GM19043 (cell line): ENCODE data around the gene ATAD3C.
"Not testable (repeated sequence)": the region's sequence is repeated elsewhere in the genome, so short reads cannot be mapped to it uniquely, and the experiment has no call there.

Source experiments
- ATAC-seq: cut with Tn5 transposase; IDR thresholded peaks from one replicate; pipeline ENCODE4 v1.9.1; 2021; ENCODE audit warnings: low read depth; ENCODE audit not compliant: unreplicated experiment

The ATAD3C gene

DNA sequence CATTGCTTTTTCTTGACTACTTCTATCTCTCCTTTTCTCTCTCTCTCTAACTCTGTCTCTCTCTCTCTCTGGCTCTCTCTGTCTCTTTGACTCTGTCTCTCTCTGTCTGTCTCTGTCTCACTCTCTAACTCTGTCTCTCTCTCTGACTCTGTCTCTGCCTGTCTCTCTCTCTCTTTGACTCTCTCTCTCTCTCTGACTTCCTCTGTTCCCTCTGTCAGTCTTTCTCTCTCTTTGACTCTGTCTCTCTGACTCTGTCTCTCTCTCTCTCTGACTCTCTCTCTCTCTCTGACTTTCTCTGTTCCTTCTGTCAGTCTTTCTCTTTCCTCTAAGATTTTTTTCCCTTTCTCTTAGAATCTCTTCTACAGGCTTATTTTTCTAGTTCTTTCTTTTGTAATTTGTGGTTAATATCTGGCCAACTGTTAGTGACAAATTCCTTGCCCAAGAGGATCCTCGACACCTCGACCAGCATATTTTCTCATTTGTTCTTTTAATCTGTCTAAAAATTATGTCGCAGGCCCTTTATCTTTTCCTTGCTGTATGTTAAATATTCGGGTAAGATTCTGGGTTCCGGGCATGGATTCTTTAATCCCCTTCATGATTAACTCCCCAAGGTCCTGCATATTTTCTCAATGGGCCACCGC is at the start of gene ATAD3C:
ATAD3C (plus strand) TSS at position 591 of the 641 bp plus-strand sequence. CDS start 995 bp downstream, outside the sequence.
- ATAC-seq = no peak

DNA sequence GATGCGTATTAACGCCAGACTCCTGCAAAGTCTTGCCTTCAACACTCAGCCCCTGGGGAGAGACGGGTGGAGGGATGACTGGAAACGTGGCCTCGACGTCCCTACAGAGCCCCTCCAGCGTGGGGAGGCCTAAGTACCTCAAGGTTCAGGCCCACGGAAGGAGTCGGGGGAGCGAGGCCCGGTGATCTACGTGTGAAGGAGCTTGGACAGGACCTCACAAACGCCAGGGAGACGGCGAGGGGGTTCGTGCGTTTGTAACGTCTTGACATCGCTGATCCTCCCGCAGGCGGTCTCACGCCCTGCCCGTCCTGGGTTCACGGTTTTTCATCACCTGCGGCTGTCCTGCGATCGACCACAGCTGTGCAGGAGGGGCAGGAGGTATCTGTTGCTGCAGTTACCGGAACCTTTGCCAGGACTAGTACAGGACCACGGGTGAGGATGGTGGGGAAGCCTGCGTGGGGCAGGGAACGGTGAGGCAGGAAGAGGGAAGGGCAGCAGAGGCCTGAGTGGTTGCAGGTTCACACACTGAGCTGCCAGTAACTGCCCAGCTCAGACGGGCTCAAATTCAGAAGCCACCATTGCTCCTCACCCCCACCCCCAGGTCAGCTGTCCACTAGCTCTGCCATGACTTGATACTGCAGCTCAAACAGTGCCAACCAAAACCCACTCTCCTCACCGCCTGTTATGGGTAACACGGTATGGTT is 49.5 kb upstream of the ATAD3C start:
- no peak for ATAC-seq

DNA sequence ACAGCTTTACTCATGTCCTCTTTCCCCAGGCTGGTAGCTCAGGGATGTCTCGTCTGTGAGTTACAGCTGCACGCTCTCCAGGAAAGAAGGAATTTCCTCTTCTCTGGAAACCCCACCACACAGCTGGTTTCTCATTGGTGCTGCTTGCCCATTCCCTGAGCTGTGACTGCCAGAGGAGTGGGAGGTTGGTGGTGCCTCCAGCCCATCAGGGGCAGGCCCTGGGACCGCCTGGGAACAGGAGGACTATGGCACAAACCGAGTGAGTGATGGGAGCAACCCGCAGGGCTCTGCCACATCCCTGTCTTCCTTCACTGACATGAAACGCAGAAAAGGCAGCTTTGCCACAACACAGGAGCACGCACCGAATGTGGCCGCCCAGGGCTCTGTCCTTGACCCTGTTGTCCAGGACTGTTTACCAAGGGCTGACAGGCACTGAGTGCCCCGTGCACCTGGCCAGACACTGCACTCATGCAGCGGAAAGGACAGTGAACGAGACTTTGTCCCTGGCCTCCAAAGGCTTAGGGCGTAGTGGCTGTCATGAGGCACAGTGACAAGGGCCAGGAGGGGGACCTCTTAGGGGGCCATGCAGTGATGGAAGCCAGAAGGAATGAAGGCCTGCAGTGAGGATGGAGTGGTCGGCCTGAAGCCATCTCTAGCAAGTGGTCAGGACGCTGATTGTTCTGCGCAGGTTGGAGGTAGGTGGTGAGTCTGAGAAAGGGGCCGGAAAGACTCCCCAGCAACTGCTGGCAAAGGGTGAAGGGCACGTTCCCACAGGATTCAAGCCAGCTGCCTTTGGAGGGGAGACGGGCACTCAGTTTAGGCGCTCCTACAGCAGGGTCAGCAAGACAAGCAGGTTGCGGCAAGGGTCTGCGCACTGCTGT is 48.7 kb upstream of the ATAD3C start:
- ATAC-seq = no peak

GRCh38 chr1:1401457-1402010 is 48.0 kb upstream of the ATAD3C start:
- ATAC-seq = no peak

- no peak for ATAC-seq
Observed at GRCh38 chr1:1402072-1402900, 47.2 kb upstream of the ATAD3C start.

DNA sequence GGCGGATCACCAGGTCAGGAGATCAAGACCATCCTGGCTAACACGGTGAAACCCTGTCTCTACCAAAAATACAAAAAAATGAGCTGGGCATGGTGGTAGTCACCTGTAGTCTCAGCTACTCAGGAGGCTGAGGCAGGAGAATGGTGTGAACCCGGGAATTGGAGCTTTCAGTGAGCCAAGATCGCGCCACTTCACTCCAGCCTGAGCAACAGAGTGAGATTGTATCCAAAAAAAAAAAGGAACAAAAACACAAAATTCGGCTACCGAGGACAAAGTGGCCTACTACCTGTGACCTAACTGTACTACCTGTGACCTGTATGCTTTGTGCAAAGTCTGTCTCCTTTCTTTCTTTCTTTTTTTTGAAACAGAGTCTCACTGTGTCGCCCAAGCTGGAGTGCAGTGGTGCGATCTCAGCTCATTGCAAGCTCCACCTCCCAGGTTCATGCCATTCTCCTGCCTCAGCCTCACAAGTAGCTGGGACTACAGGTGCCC is 46.5 kb upstream of the ATAD3C start:
- ATAC-seq = not testable (repeated sequence)

DNA sequence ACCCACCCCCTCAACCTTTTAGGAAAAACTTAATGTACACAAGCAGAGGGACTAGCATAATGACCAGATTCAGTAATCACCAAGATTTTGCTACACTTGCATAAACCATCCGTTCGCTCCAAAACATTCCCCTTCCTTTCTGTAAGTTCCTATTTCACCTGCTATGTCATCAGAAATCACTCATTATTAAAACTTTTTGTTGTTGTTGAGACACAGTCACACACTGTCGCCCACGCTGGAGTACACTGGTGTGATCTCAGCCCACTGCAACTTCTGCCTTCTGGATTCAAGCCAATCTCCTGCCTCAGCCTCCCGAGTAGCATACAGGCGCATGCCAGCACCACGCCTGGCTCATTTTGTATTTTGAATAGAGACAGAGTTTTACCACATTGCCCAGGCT is 45.8 kb upstream of the ATAD3C start:
- ATAC-seq = no peak

DNA sequence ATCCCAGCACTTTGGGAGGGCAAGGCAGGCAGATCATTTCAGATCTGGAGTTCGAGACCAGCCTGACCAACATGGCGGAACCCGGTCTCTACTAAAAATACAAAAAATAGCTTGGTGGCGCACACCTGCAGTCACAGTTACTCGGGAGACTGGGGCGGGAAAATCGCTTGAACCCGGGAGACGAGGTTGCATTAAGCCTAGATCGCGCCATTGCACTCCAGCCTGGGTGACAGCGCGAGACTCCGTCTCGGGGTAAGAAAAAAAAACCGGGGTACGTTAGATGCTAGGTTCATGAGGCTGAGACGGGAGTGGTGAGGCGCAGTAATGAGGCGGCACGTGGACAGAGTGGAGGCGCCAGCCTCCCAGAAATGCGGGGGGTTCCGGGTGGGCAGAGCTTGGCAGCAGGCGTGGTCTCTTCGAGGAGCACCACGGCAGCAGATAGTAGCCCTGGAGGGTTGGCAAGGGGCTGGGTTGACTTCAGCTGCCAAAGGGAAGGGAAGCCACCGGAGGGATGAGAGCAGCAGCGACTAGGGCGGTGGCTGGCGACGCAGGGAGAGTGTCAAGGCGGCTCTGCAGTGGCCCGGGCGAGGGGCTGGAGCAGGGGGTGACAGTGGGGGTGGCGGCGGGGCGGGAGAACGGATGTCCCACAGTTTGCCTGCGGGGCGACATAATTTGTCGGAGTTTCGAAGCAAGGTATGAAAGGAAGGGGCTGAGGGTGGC is 43.2 kb upstream of the ATAD3C start:
- no peak for ATAC-seq

DNA sequence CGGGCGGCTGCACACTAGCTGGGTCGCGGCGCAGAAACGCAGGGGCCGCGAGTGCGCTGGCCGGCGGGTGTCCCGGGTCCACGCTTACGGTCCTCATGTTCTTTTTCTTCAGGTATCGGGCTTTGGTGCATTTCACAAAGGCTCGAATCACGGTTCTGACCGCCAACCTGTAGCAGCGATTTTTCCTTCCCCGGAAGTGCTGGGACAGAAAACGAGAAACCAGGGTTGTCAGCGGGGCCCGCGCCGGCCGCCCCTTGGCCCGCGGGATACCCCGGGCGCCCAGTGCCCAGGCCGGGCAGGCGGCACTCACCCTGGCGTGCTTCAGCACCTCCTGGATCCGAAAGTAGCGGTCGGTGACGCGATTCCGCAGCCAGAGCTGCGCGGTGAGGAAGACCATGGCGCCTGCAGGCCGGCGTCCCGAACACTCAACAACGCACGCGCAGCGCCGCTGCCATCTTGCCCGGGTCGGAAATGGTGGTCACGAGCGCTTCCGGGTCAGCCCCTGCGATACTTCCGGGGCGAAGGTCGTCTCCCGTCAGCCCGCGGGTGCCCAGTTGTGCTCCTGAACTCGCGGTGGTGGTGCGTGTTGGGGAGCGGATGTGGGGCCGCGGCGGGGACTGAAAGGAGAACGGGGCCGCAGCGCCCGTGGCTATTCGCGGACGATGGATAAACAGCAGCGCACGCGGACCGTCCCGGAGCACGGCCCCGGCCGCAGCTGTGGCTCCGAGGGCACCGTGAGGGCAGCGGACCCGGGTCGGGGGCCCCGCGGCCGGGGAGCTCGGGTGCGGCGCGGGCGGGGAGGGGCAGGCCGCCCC is 42.5 kb upstream of the ATAD3C start, which contains the start of gene MRPL20:
MRPL20 (minus strand) TSS at position 473 of the 815 bp plus-strand sequence; CDS start at position 397, 76 bp downstream.
- peak; percentile 92 for ATAC-seq

GRCh38 chr1:1407636-1408318 is 41.7 kb upstream of the ATAD3C start:
- peak; percentile 14 for ATAC-seq

- ATAC-seq = not testable (repeated sequence)
Observed at GRCh38 chr1:1410238-1410637, 39.3 kb upstream of the ATAD3C start.

DNA sequence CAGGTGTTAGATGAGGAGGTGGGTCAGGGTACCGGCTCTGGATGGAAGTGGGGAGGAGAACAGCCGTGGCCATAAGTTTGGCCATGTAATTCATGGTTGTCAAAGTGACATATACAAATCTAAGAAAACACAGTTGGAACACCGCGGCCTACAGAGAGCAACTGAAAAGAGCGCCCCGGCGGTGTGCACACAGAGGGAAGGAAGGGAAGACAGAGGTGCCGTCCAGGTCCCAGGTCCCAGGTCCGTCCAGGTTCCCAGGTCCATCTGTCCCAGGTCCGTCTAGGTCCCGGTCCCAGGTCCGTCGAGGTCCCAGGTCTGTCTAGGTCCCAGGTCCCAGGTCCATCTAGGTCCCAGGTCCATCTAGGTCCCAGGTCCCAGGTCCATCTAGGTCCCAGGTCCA is 37.9 kb upstream of the ATAD3C start:
- ATAC-seq = no peak

DNA sequence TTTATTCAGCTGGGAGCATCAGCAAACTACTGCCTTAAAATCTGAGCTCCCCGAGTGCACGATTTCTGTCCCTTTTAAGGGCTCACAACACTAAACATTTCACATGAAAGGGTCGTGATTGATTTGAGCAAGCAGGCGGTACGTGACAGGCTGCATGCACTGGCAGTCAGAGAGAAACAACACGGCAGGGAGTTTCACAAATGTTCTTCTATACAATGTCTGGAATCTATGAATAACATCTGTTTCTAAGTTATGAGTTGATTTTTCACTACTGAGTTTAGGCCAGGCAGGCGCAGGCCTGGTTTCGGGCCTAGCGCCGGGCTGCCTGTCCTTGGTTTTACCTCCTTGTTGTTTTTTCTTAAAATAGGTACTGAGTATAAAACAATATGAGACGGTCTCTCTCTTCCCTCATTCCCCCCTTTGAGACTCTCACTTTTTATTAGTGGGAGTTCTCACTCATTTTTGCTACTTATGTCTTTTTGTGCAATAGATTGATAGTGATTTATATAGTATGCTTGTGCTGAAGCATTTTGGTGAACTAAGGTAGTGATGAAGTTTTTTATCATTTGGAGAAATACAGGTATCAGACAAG is 37.1 kb upstream of the ATAD3C start:
- ATAC-seq = not testable (repeated sequence)

DNA sequence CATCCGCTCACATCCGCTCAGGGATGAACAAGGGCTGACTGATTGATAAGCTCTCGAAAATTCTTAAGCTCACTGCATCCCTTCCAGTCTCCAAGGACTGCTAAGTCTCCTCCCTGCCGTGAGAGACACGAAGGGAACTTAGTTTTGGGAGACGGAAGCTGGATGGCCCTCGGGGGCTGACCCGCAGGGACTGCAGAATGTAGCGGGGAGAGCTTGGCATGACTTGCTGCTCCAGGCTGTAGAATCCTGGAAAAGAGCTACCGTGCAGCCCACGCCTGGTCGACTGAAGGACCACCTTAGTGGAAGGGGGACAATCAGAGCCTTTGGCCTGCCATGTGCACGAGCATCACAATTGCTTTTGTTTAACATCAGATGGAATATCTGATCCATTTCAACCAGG is 33.7 kb upstream of the ATAD3C start:
- ATAC-seq = no peak

GRCh38 chr1:1417396-1417795 is 32.1 kb upstream of the ATAD3C start:
- not testable (repeated sequence) for ATAC-seq

GRCh38 chr1:1417825-1418463 is 31.5 kb upstream of the ATAD3C start:
- ATAC-seq = not testable (repeated sequence)
